ENCODE results near the gene P3H4.

Gene P3H4

DNA sequence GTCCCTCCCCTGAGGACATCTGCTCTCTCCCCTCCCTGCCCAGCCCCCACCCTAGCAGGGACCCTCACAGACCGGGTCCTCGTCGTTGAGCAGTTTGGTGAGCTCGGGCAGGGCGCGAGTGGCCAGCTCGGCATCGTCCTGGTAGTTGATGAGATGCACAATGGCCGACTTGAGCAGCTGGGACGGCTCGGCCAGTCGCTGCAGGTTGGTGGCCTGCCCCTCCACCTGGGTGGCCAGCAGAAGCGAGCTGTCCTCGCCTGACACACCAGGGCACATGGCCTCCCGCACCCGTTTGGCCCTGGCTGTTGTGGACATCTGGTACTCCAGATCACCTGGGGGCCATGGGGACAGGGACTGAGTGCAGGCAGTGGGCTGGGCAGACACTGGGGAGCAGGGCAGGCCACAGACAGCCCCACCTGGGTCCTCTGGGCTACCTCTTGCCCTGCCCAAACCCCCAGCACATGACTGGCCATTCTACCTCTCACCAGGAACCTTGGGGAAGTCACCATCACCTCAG is 42.3 kb downstream of the P3H4 start:
- no peak for DNase-seq

DNA sequence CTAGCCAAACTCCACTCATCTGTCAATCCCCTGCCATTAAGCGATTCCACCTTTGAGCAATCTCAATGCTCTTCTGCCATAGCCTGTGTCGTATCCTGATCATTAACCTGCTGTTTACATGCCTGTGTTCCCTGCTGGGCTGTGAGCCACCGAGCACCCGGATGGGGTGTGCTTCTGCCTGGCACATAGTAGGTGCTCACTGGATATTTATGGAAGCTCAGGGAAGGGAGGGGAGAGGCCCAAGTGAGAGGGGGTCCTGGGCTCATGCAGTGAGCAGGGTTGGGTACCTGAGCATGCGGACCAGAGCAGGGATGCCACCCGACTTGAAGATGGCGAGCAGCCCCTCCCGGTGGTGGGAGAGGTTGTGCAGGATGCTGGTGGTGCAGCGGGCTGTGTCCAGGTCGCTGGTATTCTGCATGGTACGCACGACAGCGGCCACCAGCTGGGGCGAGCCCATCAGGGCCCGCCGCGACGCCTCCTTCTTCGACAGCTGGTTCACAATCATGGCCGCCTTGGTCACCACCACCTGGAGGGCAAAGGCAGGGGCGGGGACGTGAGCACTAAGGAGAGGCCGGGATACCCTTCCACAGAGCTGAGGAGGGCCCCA is 43.0 kb downstream of the P3H4 start:
- DNase-seq: no peak

DNA sequence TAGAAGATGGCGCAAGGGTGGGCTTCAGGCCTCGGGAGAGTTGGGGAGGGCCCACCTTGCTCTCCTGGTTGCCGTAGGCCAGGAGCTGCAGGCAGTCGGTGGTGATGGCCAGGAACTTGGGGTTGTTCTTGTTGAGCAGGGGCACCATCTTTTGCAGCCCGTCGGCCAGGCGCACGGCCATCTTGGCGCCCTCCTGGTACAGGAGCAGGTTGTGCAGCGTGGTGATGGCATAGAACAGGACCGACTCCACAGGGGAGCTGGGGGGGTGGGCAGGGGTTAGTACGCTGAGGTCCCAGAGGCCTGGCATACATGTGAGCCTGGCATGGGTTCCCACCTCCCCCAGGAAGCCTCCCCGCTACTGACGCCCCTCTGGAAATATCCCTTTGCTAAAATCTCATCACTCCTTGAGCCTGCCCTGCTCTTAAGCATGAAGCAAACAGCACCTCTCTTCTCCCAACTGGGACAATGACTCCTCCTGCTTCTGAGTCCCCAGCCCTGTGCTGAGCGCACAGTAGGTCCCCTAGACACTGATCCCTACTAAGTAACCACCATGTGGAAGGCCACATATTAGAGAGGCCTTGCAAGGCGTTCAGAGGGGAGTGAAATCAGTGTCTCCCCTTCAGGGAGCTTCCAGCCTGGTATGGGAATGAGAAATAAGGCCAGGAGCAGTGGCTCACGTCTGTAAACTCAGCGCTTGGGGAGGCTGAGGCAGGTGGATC is 44.3 kb downstream of the P3H4 start:
- DNase-seq: no peak

DNA sequence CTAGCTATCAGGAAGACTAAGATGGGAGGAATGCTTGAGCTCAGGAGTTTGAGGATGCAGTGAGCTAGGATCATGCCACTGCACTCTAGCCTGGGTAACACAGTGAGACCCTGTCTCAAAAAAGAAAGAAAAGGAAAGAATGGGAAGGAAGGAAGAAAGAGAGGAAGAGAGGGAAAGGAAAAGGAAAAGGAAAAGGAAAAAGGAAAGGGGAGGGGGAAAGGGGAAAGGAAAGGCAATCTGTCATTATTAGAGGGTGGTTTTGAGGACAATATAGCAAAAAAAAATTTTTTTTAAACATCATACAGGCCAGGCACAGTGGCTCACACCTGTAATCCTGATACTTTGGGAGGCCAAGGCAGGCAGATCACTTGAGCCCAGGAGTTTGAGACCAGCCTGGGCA is 45.6 kb downstream of the P3H4 start:
- DNase-seq: no peak

DNA sequence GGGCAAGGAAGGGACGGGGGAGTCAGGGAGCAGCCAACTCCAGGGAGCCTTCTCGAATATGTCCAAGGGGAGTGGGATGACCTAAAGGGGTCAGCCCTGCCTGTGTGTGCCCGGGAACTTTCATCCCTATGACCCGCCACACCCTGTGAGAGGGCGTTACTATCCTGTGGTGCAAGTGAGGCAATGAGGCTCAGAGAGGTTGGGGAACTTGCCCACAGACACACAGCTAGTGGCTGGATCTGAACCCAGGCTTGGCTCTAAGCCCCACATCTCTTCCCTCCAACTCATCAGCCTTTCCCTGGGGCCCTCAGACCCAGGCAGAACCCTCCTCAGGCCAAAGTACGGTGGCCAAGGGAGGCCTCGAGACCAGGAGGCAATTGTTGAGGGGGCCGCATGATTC is 48.4 kb downstream of the P3H4 start:
- no peak for DNase-seq

DNA sequence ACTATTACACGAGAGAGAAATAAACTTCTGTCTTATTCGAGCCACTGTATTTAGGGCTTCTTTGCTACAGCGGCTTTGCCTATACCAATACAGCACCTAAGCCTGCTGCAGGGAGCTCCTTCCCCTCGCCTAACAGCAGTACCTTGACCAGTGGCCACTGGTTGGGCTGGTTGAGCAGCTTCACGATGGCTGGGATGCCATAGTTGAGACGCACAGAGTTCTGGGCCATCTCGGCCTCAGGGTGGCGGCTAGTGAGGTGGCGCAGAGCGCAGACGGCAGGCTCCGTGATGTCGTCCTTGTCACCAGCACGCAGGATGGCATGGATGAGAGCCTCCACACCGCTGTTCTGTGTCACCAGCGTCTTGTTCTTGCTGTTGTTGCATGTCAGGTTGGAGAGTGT is 48.9 kb downstream of the P3H4 start:
- no peak for DNase-seq

DNA sequence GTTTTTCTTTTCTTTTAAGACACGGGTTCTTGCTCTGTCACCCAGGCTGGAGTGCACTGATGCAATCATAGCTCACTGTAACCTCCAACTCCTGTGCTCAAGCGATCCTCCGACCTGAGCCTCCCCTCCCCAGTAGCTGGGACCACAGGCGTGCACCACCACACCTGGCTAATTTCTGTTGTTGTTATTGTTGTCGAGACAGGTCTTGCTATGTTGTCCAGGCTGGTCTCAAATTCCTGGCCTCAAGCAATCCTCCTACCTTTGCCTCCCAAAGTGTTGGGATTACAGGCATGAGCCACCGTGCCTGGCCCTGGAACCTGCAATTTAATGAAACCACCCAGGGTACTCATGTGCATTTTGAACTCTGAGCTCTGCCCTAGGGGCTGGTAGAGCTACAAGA is 49.4 kb downstream of the P3H4 start:
- DNase-seq: no peak

DNA sequence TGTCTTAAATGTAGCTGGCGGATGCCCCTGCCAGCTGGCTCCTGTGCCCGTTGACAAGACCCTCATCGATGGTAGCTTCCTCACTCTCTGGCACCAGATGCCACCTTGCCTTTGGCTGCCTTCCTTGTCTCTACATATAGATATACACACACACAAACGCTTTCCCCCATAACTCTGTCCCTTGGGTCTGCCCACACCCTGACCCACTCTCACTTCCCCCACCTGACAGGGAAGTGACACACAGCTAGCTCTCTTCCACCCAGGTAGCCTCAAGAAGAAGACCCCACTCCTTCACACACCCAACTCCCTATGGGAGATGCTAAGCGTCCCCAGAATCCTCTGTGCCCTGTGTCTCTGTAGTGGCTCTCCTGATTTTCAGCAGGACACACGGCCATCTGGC is 50.9 kb downstream of the P3H4 start:
- no peak for DNase-seq

DNA sequence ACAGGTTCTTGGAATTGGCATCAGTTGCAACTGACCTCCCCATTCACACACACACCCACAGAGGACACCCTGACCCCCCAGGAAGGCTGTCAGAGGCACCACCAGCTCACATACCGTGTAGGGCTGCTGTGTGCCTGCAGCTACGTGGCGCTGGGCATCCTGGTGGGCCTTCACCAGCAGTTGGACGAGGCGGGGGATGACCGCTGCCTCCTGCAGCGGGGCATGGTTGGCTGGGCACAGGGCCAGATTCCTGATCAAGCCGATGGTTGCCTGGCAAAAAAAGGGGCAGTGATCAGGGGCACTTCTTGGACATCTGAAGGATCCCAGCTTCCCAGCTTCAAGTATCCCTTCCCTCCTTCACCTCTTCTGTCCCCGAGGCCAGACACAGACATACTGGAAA is 53.1 kb downstream of the P3H4 start:
- DNase-seq: no peak

DNA sequence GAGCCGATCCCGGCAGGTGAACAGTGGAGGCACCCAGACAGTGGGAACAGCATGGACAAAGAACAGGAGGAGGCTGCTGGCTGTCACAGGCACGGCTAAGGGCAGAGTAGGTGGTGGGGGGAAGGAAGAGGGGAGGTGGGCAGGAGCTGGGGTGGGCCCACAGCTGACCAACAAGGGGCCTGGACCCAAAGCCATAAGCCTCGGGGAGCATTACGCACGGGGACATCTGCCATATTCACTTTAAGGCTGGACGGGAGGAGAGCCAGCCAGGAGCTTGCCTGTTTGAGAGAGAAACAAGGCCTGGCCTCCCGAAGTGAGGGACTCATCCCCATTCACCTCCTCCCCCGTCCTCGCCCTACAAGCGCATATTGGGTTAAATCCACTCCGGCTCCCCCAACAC is 57.7 kb downstream of the P3H4 start:
- DNase-seq: no peak
